IMR-90 (cell line): ENCODE measurements around the gene CDCP1. TPM values are rescaled to one million over a fixed set of nuclear protein-coding genes. Genes with fewer than 3 reads are reported as not detected.

Experiments used
- ATAC-seq: fragments of 200-7000 bp; cut with Tn5 transposase; 2 replicates; pipeline ENCODE4 v1.9.1; 2020; ENCODE audit warnings: low read depth, mild to moderate bottlenecking, moderate library complexity
- BruUV-seq: library from RNA; stranded (reverse); fragments of 400-500 nt; replicated peaks from 2 replicates; lab custom pipeline; 2021; lab: Mats Ljungman, UMichigan
- CTCF ChIA-PET: fragments of 300-600 bp; formaldehyde crosslinking; extraction: SDS; loops from one replicate; lab custom pipeline; 2021; ENCODE audit warnings: antibody characterized with exemption; lab: Yijun Ruan, JAX
- POLR2A ChIA-PET: fragments of 300-600 bp; sonication (Branson Sonifier 250); formaldehyde crosslinking; loops from one replicate; lab custom pipeline; 2022; ENCODE audit warnings: antibody characterized with exemption; ENCODE audit not compliant: unreplicated experiment; lab: Charles Lee
- DNase-seq: peaks from one replicate; pipeline ENCODE4 v3.0.0; 2013
- H2AFZ ChIP-seq: replicated peaks from 2 replicates; pipeline ENCODE3; 2013; ENCODE audit warnings: low read length, mild to moderate bottlenecking; ENCODE audit not compliant: poor library complexity
- H2AK5ac ChIP-seq: 2 replicates; pipeline ENCODE4 v1.6.1; 2013; ENCODE audit warnings: low read depth, low read length, inconsistent platforms
- H2AK9ac ChIP-seq: replicated peaks from 2 replicates; pipeline ENCODE3; 2013; ENCODE audit warnings: mild to moderate bottlenecking, low read depth, low read length, moderate library complexity; ENCODE audit not compliant: poor library complexity
- H2BK120ac ChIP-seq: 2 replicates; pipeline ENCODE4 v1.6.1; 2013; ENCODE audit warnings: low read depth, low read length, inconsistent platforms
- H2BK15ac ChIP-seq: 3 replicates; pipeline ENCODE4 v1.6.1; 2013; ENCODE audit warnings: low read depth, low read length, inconsistent platforms
- H2BK20ac ChIP-seq: 2 replicates; pipeline ENCODE4 v1.6.1; 2013; ENCODE audit warnings: low read depth, mild to moderate bottlenecking, inconsistent platforms, low read length, moderate library complexity
- H2BK5ac ChIP-seq: 2 replicates; pipeline ENCODE4 v1.6.1; 2013; ENCODE audit warnings: mild to moderate bottlenecking, low read depth, low read length, inconsistent platforms; ENCODE audit not compliant: poor library complexity, severe bottlenecking
- H3K14ac ChIP-seq: replicated peaks from 2 replicates; pipeline ENCODE4 v1.6.1; 2013; ENCODE audit warnings: low read depth, low read length, inconsistent platforms
- H3K18ac ChIP-seq: 2 replicates; pipeline ENCODE4 v1.6.1; 2013; ENCODE audit warnings: low read depth, low read length, control low read depth
- H3K23ac ChIP-seq: 2 replicates; pipeline ENCODE4 v1.6.1; 2013; ENCODE audit warnings: low read depth, low read length, inconsistent platforms
- H3K27ac ChIP-seq: 2 replicates; pipeline ENCODE4 v1.5.1; 2013; ENCODE audit warnings: mild to moderate bottlenecking, control low read depth, low read length; ENCODE audit not compliant: insufficient read depth
- H3K27me3 ChIP-seq: 2 replicates; pipeline ENCODE4 v1.6.1; 2013; ENCODE audit warnings: low read length; ENCODE audit not compliant: control insufficient read depth, insufficient read depth
- H3K36me3 ChIP-seq: 2 replicates; pipeline ENCODE4 v1.6.1; 2013; ENCODE audit warnings: low read length, mixed read lengths; ENCODE audit not compliant: control insufficient read depth, insufficient read depth
- H3K4ac ChIP-seq: 2 replicates; pipeline ENCODE4 v1.6.1; 2013; ENCODE audit warnings: low read depth, low read length, inconsistent platforms
- H3K4me1 ChIP-seq: 2 replicates; pipeline ENCODE4 v1.6.1; 2013; ENCODE audit warnings: low read length, mixed read lengths; ENCODE audit not compliant: control insufficient read depth, insufficient read depth
- H3K4me2 ChIP-seq: 2 replicates; pipeline ENCODE4 v1.6.1; 2013; ENCODE audit warnings: low read depth, mild to moderate bottlenecking, control low read depth, low read length, moderate library complexity
- H3K4me3 ChIP-seq: 2 replicates; pipeline ENCODE4 v1.5.1; 2013; ENCODE audit warnings: low read depth, mild to moderate bottlenecking, control low read depth, low read length, moderate library complexity; ENCODE audit not compliant: insufficient read depth
- H3K56ac ChIP-seq: 2 replicates; pipeline ENCODE4 v1.6.1; 2013; ENCODE audit warnings: low read length, inconsistent platforms; ENCODE audit not compliant: insufficient read depth; ENCODE audit errors: extremely low read depth
- H3K79me1 ChIP-seq, 2 experiments: 2 replicates each; pipeline ENCODE4 v1.6.1; 2013; ENCODE audit warnings: low read length in 2 of 2, inconsistent platforms in 1 of 2, low read depth in 1 of 2
- H3K9ac ChIP-seq: 2 replicates; pipeline ENCODE4 v1.6.1; 2013; ENCODE audit warnings: low read depth, low read length, control low read depth
- H3K9me1 ChIP-seq: 2 replicates; pipeline ENCODE4 v1.6.1; 2013; ENCODE audit warnings: low read length, inconsistent platforms; ENCODE audit not compliant: insufficient read depth
- H3K9me3 ChIP-seq: 2 replicates; pipeline ENCODE4 v1.6.1; 2013; ENCODE audit warnings: low read length; ENCODE audit not compliant: control insufficient read depth, insufficient read depth
- H4K20me1 ChIP-seq: 2 replicates; pipeline ENCODE4 v1.6.1; 2013; ENCODE audit warnings: low read length, inconsistent platforms; ENCODE audit not compliant: insufficient read depth
- H4K5ac ChIP-seq: 2 replicates; pipeline ENCODE4 v1.6.1; 2013; ENCODE audit warnings: mild to moderate bottlenecking, low read depth, low read length, control low read depth
- H4K8ac ChIP-seq, 2 experiments: 2 replicates each; pipeline ENCODE4 v1.6.1; 2013; ENCODE audit warnings: low read depth in 2 of 2, low read length in 2 of 2, control low read depth in 1 of 2, inconsistent platforms in 1 of 2
- H4K91ac ChIP-seq: 2 replicates; pipeline ENCODE4 v1.6.1; 2013; ENCODE audit warnings: low read depth, low read length, inconsistent platforms; ENCODE audit not compliant: insufficient read depth
- BHLHE40 ChIP-seq: fragments of 150-350 bp; IDR thresholded peaks from 2 replicates; pipeline ENCODE4 v1.6.1; 2016; ENCODE audit warnings: mild to moderate bottlenecking, low read depth, low read length
- CEBPB ChIP-seq: IDR thresholded peaks from 2 replicates; pipeline ENCODE4 v1.6.1; 2012; ENCODE audit warnings: low read depth, low read length, improper control_type of control experiment
- CHD1 ChIP-seq: IDR thresholded peaks from 2 replicates; pipeline ENCODE4 v1.6.1; 2012; ENCODE audit warnings: low read depth, low read length, improper control_type of control experiment
- FOS ChIP-seq: fragments of 150-350 bp; IDR thresholded peaks from 2 replicates; pipeline ENCODE4 v1.6.1; 2016; ENCODE audit warnings: low read depth, low read length
- MAFK ChIP-seq: IDR thresholded peaks from 2 replicates; pipeline ENCODE4 v1.6.1; 2012; ENCODE audit warnings: low read depth, low read length, improper control_type of control experiment
- MAZ ChIP-seq: IDR thresholded peaks from 2 replicates; pipeline ENCODE4 v1.6.1; 2012; ENCODE audit warnings: low read depth, mild to moderate bottlenecking, low read length, improper control_type of control experiment, moderate library complexity, borderline replicate concordance
- MXI1 ChIP-seq: IDR thresholded peaks from 2 replicates; pipeline ENCODE4 v1.6.1; 2012; ENCODE audit warnings: low read depth, mild to moderate bottlenecking, low read length, moderate library complexity, borderline replicate concordance
- NFE2L2 ChIP-seq: fragments of 150-350 bp; IDR thresholded peaks from 2 replicates; pipeline ENCODE4 v1.6.1; 2016; ENCODE audit warnings: low read depth, mild to moderate bottlenecking, low read length
- POLR2A ChIP-seq: IDR thresholded peaks from 2 replicates; pipeline ENCODE4 v1.6.1; 2012; ENCODE audit warnings: mild to moderate bottlenecking, low read depth, low read length
- RAD21 ChIP-seq: IDR thresholded peaks from 2 replicates; pipeline ENCODE4 v1.6.1; 2012; ENCODE audit warnings: low read length, improper control_type of control experiment
- RCOR1 ChIP-seq: IDR thresholded peaks from 2 replicates; pipeline ENCODE4 v1.6.1; 2012; ENCODE audit warnings: mild to moderate bottlenecking, low read length, improper control_type of control experiment; ENCODE audit not compliant: insufficient replicate concordance
- RFX5 ChIP-seq: IDR thresholded peaks from 2 replicates; pipeline ENCODE4 v1.8.0; 2012; ENCODE audit warnings: low read depth, mild to moderate bottlenecking, low read length, moderate library complexity
- SMC3 ChIP-seq: fragments of 150-350 bp; IDR thresholded peaks from 2 replicates; pipeline ENCODE4 v1.6.1; 2016; ENCODE audit warnings: low read depth, mild to moderate bottlenecking, antibody characterized with exemption, low read length, moderate library complexity
- USF2 ChIP-seq: fragments of 150-350 bp; IDR thresholded peaks from 2 replicates; pipeline ENCODE4 v1.6.1; 2017; ENCODE audit warnings: mild to moderate bottlenecking, antibody characterized with exemption, low read length, low read depth
- WGBS, 2 experiments: methylation state at CpG; one replicate each; pipeline versions ENCODE4 v1.1.5 to v1.1.7; 2013; ENCODE audit warnings: missing lambda C conversion rate in 2 of 2; ENCODE audit not compliant: insufficient read length in 1 of 2; ENCODE audit errors: extremely low coverage in 2 of 2; 5-methylcytosine and 5-hydroxymethylcytosine counted together
- dilution Hi-C: fragments of 300-500 bp; cut with HindIII; formaldehyde crosslinking; loops from one replicate; pipeline ENCODE4 v1.14.3; 2018; ENCODE audit warnings: low sequenced_read_pairs; ENCODE audit not compliant: unreplicated experiment
- in situ Hi-C: fragments of 300-500 bp; cut with MboI; formaldehyde crosslinking; loops from 3 replicates; pipeline ENCODE4 v1.14.3; 2019; ENCODE audit warnings: low sequenced_read_pairs, inconsistent platforms, mixed read lengths
- intact Hi-C: fragments of 100-400 bp; cut with micrococcal nuclease; formaldehyde crosslinking; loops from 2 replicates; pipeline ENCODE4 v1.10.0; 2022
- polyA plus RNA-seq, 3 experiments: library from polyadenylated mRNA; depleted of rRNA; stranded (reverse); fragments of >200 nt; gene quantifications; 2 replicates each; pipeline ENCODE4 v1.2.3, GENCODE V29; 2012; ENCODE audit warnings: low replicate concordance in 1 of 3
- total RNA-seq: library from RNA; depleted of rRNA; stranded (reverse); fragments of >200 nt; gene quantifications from 2 replicates; pipeline ENCODE4 v1.2.3, GENCODE V29; 2012
- TF ChIP-seq, protein P1 (sequence below): conservative IDR thresholded peaks from 2 replicates; pipeline ENCODE4 v1.5.1; 2012; ENCODE audit warnings: mild to moderate bottlenecking, low read depth, low read length, improper control_type of control experiment
- TF ChIP-seq, protein P2 (sequence below): fragments of 150-350 bp; IDR thresholded peaks from 2 replicates; pipeline ENCODE4 v1.6.1; 2016; ENCODE audit warnings: low read depth, mild to moderate bottlenecking, low read length, moderate library complexity, borderline replicate concordance

The CDCP1 gene
- total and polyA plus RNA-seq, 2 of the 4 experiments (the other 2 are of a cell fraction): 2.5 to 3.8 TPM

- Histone ChIP-seq H3K36me3 (no peaks in the 10 kb centered on the region), H3K14ac (peak overlapping the region; percentile 44), H3K27ac (no peak overlapping the region), H3K4me1 (peaks cover 25% of the 10 kb centered on the region), H3K4ac (peak overlapping the region; percentile 81), H3K9me3 (no peaks in the 10 kb centered on the region), H4K5ac (peak overlapping the region; percentile 50; the same call in 1 of the 2 replicates), H2BK15ac (peak overlapping the region; percentile 85; the same call in 2 of the 3 replicates), H3K23ac (no peak overlapping the region), H2BK5ac (no peak overlapping the region), H4K20me1 (no peaks in the 10 kb centered on the region), H3K18ac (peak overlapping the region; percentile 36; the same call in 1 of the 2 replicates), H3K56ac (no peak overlapping the region), H3K9ac (no peak overlapping the region), H2AFZ (peak overlapping the region; percentile 26), H2AK9ac (peak overlapping the region; percentile 79), H3K79me1 (no peaks in the 10 kb centered on the region), H3K4me3 (no peak overlapping the region), H2BK120ac (peak overlapping the region; percentile 96), H2AK5ac (peak overlapping the region; percentile 90), H4K8ac (peak overlapping the region in 1 of 2 experiments; percentile 80; a peak in 1 of 4 replicates), H2BK20ac (peak overlapping the region; percentile 91; the same call in 1 of the 2 replicates), H3K9me1 (peaks cover 21% of the 10 kb centered on the region), H4K91ac (peak overlapping the region; percentile 84), H3K27me3 (no peaks in the 10 kb centered on the region), H3K4me2 (no peak overlapping the region)
- ATAC-seq (no peak), DNase-seq (no peak)
- BruUV-seq: no TSS peak
- CTCF ChIA-PET: no interaction called here
- dilution Hi-C loops: no loop called here
- TF ChIP-seq SMC3 (no peak), USF2 (no peak), CHD1 (no peak), RAD21 (no peak), MAZ (no peak), POLR2A (no peak), MXI1 (no peak), FOS (no peak), RCOR1 (no peak), RFX5 (no peak), BHLHE40 (no peak), CEBPB (no peak), NFE2L2 (no peak), MAFK (no peak)
- TF ChIP-seq, protein P1, sequence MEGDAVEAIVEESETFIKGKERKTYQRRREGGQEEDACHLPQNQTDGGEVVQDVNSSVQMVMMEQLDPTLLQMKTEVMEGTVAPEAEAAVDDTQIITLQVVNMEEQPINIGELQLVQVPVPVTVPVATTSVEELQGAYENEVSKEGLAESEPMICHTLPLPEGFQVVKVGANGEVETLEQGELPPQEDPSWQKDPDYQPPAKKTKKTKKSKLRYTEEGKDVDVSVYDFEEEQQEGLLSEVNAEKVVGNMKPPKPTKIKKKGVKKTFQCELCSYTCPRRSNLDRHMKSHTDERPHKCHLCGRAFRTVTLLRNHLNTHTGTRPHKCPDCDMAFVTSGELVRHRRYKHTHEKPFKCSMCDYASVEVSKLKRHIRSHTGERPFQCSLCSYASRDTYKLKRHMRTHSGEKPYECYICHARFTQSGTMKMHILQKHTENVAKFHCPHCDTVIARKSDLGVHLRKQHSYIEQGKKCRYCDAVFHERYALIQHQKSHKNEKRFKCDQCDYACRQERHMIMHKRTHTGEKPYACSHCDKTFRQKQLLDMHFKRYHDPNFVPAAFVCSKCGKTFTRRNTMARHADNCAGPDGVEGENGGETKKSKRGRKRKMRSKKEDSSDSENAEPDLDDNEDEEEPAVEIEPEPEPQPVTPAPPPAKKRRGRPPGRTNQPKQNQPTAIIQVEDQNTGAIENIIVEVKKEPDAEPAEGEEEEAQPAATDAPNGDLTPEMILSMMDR: no peak
- TF ChIP-seq, protein P2, sequence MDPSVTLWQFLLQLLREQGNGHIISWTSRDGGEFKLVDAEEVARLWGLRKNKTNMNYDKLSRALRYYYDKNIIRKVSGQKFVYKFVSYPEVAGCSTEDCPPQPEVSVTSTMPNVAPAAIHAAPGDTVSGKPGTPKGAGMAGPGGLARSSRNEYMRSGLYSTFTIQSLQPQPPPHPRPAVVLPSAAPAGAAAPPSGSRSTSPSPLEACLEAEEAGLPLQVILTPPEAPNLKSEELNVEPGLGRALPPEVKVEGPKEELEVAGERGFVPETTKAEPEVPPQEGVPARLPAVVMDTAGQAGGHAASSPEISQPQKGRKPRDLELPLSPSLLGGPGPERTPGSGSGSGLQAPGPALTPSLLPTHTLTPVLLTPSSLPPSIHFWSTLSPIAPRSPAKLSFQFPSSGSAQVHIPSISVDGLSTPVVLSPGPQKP: no peak
- intact Hi-C loops: no loop called here
- POLR2A ChIA-PET: no interaction called here
- in situ Hi-C loops: no loop called here
- 100% methylated on average over 1 of the region's 3 CpGs; no CpG with 5 or more reads in 1 of the 2 experiments for WGBS, 2 experiments
These were observed 33.0 kb upstream of the CDCP1 start for GRCh38 chr3:45179163-45179562.
